OCI-LY3 (cell line): ENCODE results near the gene DDX1.
A peak's percentile ranks its signal among the peaks of the same experiment; 100 is the strongest.

ENCODE experiments used
- H2AFZ ChIP-seq: fragments of 200-600, 300-600 bp; shearing (Covaris generic); 2 replicates; pipeline ENCODE4 v1.6.0; 2014; ENCODE audit warnings: antibody characterized with exemption, low read depth, low read length
- H3K27ac ChIP-seq: fragments of 200-600, 300-600 bp; sonication (generic); 2 replicates; pipeline ENCODE4 v1.5.1; 2014; ENCODE audit warnings: mild to moderate bottlenecking, low read length, moderate library complexity, mixed read lengths
- H3K27me3 ChIP-seq: fragments of 200-600, 300-600 bp; sonication (generic); 2 replicates; pipeline ENCODE4 v1.6.1; 2014; ENCODE audit warnings: low read depth, low read length, mixed read lengths
- H3K36me3 ChIP-seq: fragments of 200-600, 300-600 bp; sonication (generic); replicated peaks from 2 replicates; pipeline ENCODE3; 2014; ENCODE audit warnings: low read depth, low read length, mixed read lengths
- H3K4me1 ChIP-seq: fragments of 300-600, 200-600 bp; sonication (generic); 2 replicates; pipeline ENCODE4 v1.6.1; 2014; ENCODE audit warnings: low read length, mixed read lengths
- H3K4me2 ChIP-seq: fragments of 200-600, 300-600 bp; sonication (generic); 2 replicates; pipeline ENCODE4 v1.6.1; 2014; ENCODE audit warnings: low read length, mixed read lengths
- H3K4me3 ChIP-seq: fragments of 300-600, 200-600 bp; sonication (generic); 2 replicates; pipeline ENCODE4 v1.5.1; 2014; ENCODE audit warnings: antibody characterized with exemption, mild to moderate bottlenecking, low read length, moderate library complexity
- H3K79me2 ChIP-seq: fragments of 300-600, 200-600 bp; shearing (Covaris generic); 2 replicates; pipeline ENCODE4 v1.6.1; 2014; ENCODE audit warnings: mild to moderate bottlenecking, low read length, mixed read lengths
- H3K9ac ChIP-seq: fragments of 300-600, 200-600 bp; shearing (Covaris generic); 2 replicates; pipeline ENCODE4 v1.6.0; 2014; ENCODE audit warnings: mild to moderate bottlenecking, low read length, moderate library complexity
- H3K9me3 ChIP-seq: fragments of 200-600, 300-600 bp; shearing (Covaris generic); 2 replicates; pipeline ENCODE4 v1.6.1; 2014; ENCODE audit warnings: low read length, mixed read lengths; ENCODE audit not compliant: insufficient read depth
- H4K20me1 ChIP-seq: fragments of 200-600, 300-600 bp; sonication (generic); 2 replicates; pipeline ENCODE4 v1.6.1; 2016; ENCODE audit warnings: low read length, mixed read lengths; ENCODE audit not compliant: insufficient read depth
- EZH2phosphoT487 ChIP-seq: fragments of 200-600 bp; shearing (Covaris generic); IDR thresholded peaks from 2 replicates; pipeline ENCODE4 v1.6.1; 2018; ENCODE audit warnings: antibody characterized with exemption, mixed run types, low read depth
- TF ChIP-seq, protein P1 (sequence below): fragments of 200-600, 300-600 bp; sonication (generic); IDR thresholded peaks from 2 replicates; pipeline ENCODE4 v1.5.1; 2014; ENCODE audit warnings: antibody characterized with exemption, low read length, low read depth

DDX1 gene

GRCh38 chr2:15570104-15570503, 21.6 kb upstream of the DDX1 start:
- H3K79me2 ChIP-seq = no peaks in the 10 kb centered on the region
- no peak for TF ChIP-seq EZH2phosphoT487
- TF ChIP-seq, protein P1, sequence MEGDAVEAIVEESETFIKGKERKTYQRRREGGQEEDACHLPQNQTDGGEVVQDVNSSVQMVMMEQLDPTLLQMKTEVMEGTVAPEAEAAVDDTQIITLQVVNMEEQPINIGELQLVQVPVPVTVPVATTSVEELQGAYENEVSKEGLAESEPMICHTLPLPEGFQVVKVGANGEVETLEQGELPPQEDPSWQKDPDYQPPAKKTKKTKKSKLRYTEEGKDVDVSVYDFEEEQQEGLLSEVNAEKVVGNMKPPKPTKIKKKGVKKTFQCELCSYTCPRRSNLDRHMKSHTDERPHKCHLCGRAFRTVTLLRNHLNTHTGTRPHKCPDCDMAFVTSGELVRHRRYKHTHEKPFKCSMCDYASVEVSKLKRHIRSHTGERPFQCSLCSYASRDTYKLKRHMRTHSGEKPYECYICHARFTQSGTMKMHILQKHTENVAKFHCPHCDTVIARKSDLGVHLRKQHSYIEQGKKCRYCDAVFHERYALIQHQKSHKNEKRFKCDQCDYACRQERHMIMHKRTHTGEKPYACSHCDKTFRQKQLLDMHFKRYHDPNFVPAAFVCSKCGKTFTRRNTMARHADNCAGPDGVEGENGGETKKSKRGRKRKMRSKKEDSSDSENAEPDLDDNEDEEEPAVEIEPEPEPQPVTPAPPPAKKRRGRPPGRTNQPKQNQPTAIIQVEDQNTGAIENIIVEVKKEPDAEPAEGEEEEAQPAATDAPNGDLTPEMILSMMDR = no peak
- H3K27ac ChIP-seq = no peak overlapping the region
- H3K9ac ChIP-seq = no peak overlapping the region
- H3K36me3 ChIP-seq = no peaks in the 10 kb centered on the region
- no peak overlapping the region for H2AFZ ChIP-seq
- H3K4me3 ChIP-seq = no peak overlapping the region
- no peak overlapping the region for H3K4me2 ChIP-seq
- no peaks in the 10 kb centered on the region for H3K9me3 ChIP-seq
- H3K4me1 ChIP-seq = no peaks in the 10 kb centered on the region
- no peaks in the 10 kb centered on the region for H4K20me1 ChIP-seq
- no peaks in the 10 kb centered on the region for H3K27me3 ChIP-seq

DNA sequence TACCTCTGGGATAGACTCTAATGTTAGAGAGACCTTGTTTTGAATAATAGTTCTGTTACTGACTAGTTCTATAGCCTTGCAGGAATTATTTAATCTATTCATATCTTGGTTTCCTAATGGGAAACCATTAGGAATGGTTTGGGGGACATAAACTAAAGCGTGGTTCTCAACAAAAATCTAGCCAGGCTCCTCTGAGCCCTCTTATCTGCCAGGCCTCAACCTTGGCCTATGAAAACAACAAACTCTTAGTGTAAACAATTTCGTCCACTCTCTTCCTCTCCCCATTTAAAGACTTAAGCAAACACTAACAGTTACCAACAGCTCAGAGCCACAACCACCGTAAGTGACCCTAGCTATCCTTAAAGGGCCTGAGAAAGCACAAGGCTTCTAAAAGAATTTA, 19.9 kb upstream of the DDX1 start:
- Histone ChIP-seq H2AFZ (no peak overlapping the region; the same call in 1 of the 2 replicates), H3K27me3 (no peaks in the 10 kb centered on the region), H3K4me1 (peaks cover 3% of the 10 kb centered on the region; the same call in 1 of the 2 replicates), H3K9me3 (no peaks in the 10 kb centered on the region), H3K36me3 (no peaks in the 10 kb centered on the region), H3K9ac (no peak overlapping the region), H3K27ac (no peak overlapping the region), H3K79me2 (no peaks in the 10 kb centered on the region), H3K4me2 (no peak overlapping the region), H3K4me3 (no peak overlapping the region), H4K20me1 (no peaks in the 10 kb centered on the region)
- no peak for TF ChIP-seq EZH2phosphoT487
- TF ChIP-seq, protein P1 = no peak

DNA sequence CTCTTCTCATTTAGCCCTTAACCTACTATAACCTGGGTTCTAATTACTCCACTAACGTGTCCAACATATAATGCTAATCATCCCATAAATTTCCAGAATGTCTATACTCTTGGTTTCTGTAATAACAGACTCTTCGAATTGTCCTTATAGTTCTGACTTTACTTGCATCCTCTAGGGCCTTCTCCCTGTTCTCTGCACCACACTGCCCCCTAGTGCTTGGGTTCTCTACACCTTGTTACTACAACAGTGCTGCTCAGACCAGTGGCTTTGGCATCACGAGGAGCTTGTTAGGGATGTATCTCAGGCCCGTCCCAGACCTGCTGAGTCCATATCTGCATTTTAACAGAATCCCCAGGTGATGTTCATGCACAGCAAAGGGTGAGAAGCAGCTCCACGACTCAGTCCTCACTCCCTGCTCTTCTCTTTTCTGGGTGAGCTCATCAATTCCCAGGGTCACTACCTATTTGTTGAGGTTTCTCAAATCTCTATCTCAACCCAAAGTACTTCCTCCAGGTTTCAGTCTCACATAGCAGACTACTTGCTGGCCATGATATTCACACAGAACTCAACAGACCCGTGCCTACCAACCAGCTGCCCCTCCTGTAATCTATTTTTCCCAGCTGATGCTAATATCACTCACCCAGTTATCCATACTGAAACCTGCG, 14.5 kb upstream of the DDX1 start:
- no peaks in the 10 kb centered on the region for H3K79me2 ChIP-seq
- peak overlapping the region; percentile 23; the same call in 1 of the 2 replicates for H3K4me2 ChIP-seq
- TF ChIP-seq, protein P1 = peak; percentile 91
- no peak for TF ChIP-seq EZH2phosphoT487
- H3K9me3 ChIP-seq = no peaks in the 10 kb centered on the region
- no peak overlapping the region for H3K4me3 ChIP-seq
- H4K20me1 ChIP-seq = no peaks in the 10 kb centered on the region
- no peak overlapping the region for H3K9ac ChIP-seq
- no peak overlapping the region for H3K27ac ChIP-seq
- H3K27me3 ChIP-seq = no peaks in the 10 kb centered on the region
- no peak overlapping the region for H2AFZ ChIP-seq
- H3K36me3 ChIP-seq = no peaks in the 10 kb centered on the region
- peaks cover 7% of the 10 kb centered on the region; the same call in 1 of the 2 replicates for H3K4me1 ChIP-seq

- H3K4me1 ChIP-seq = peaks cover 17% of the 10 kb centered on the region; the same call in 1 of the 2 replicates
- TF ChIP-seq, protein P1 = no peak
- TF ChIP-seq EZH2phosphoT487 = no peak
- no peak overlapping the region for H3K9ac ChIP-seq
- H3K36me3 ChIP-seq = no peaks in the 10 kb centered on the region
- H3K9me3 ChIP-seq = no peaks in the 10 kb centered on the region
- no peaks in the 10 kb centered on the region for H3K79me2 ChIP-seq
- no peak overlapping the region for H3K27ac ChIP-seq
- H3K4me3 ChIP-seq = no peak overlapping the region
- no peak overlapping the region for H2AFZ ChIP-seq
- no peak overlapping the region for H3K4me2 ChIP-seq
- H3K27me3 ChIP-seq = no peaks in the 10 kb centered on the region
- H4K20me1 ChIP-seq = no peaks in the 10 kb centered on the region
Observed at GRCh38 chr2:15579641-15580040, 12.0 kb upstream of the DDX1 start.
